BE2C (cell line): Measurements from ENCODE around the gene NCMAP.

Experiments used
- DNase-seq: peaks from one replicate; pipeline ENCODE4 v3.0.0-alpha.2; 2020
- H3K27me3 ChIP-seq: fragments of 250-450 bp; sonication (Bioruptor Pico); 2 replicates; pipeline ENCODE4 v1.5.1; 2020; ENCODE audit warnings: mild to moderate bottlenecking
- H3K36me3 ChIP-seq: fragments of 250-450 bp; sonication (Bioruptor Pico); 2 replicates; pipeline ENCODE4 v1.5.1; 2020; ENCODE audit warnings: mild to moderate bottlenecking
- H3K4me1 ChIP-seq: fragments of 250-450 bp; sonication (Bioruptor Pico); 2 replicates; pipeline ENCODE4 v1.5.1; 2020
- H3K4me3 ChIP-seq: 2 replicates; pipeline ENCODE4 v1.5.1; 2011; ENCODE audit warnings: low read depth, low read length
- H3K9me3 ChIP-seq: fragments of 250-450 bp; sonication (Bioruptor Pico); 2 replicates; pipeline ENCODE4 v1.5.1; 2020
- TF ChIP-seq, protein P1 (sequence below): IDR thresholded peaks from 2 replicates; pipeline ENCODE4 v1.5.1; 2012; ENCODE audit warnings: mild to moderate bottlenecking, low read depth, low read length

Gene NCMAP

DNA sequence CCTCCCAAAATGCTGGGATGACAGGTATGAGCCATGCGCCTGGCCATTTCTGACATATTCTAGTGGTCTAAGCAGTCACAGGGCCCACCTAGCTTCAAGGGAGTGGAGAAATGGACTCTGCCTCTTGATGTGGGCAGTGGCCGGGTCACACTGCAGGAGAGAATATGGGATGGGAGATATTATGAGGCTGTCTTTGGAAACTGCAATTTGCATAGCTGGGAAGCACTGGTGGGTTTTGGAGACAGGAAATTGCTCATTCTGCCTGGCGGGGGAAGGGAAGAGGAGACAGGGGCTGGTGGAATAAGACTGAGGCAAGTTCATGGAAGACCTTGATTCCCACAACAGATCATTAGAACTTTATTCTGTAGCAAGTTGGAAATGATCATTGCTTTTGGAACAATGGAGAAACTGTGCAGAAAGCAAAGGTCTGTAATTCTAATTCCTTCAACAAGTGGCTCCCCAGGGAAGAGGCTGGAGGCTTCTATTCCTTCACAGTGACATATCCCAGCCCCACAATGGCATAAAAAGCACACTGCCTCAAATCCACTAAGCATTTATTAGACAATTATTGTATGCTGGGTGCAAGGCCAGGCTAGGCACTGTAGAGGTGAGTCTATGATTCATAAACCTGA is 10.5 kb downstream of the NCMAP start:
- TF ChIP-seq, protein P1, sequence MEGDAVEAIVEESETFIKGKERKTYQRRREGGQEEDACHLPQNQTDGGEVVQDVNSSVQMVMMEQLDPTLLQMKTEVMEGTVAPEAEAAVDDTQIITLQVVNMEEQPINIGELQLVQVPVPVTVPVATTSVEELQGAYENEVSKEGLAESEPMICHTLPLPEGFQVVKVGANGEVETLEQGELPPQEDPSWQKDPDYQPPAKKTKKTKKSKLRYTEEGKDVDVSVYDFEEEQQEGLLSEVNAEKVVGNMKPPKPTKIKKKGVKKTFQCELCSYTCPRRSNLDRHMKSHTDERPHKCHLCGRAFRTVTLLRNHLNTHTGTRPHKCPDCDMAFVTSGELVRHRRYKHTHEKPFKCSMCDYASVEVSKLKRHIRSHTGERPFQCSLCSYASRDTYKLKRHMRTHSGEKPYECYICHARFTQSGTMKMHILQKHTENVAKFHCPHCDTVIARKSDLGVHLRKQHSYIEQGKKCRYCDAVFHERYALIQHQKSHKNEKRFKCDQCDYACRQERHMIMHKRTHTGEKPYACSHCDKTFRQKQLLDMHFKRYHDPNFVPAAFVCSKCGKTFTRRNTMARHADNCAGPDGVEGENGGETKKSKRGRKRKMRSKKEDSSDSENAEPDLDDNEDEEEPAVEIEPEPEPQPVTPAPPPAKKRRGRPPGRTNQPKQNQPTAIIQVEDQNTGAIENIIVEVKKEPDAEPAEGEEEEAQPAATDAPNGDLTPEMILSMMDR = no peak
- DNase-seq = no peak
- H3K4me3 ChIP-seq = no peak overlapping the region
- no peaks in the 10 kb centered on the region for H3K27me3 ChIP-seq
- H3K9me3 ChIP-seq = no peaks in the 10 kb centered on the region
- no peaks in the 10 kb centered on the region for H3K36me3 ChIP-seq
- no peaks in the 10 kb centered on the region for H3K4me1 ChIP-seq

DNA sequence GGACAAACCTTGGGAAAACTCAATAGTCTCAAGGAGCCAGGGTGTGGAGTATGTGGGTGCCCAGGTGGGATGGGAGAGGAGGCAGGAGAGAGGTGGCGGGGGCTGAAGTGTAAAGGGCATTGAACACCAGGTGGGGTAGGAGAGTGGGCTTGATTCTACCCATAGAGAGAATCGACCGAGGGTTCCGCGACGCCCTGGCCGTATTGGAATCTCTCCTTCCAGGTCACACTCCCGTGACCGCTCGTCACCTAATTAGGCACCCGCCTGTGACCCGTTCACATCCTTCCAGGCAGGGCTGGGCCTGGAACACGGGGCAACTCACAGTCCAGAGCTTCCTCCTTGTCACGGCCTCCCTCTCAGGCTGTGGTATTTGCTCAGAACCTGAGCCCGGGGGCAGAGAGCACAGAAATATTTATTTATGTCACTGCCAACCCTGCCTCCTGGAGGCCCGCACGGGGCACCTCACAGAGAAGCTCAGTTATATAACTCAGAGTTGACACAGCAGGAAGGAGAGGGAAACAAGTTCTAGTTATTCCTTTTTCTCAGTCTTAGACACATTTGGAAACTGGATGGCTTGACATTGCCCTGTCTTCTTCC is 12.0 kb downstream of the NCMAP start:
- H3K36me3 ChIP-seq = no peaks in the 10 kb centered on the region
- TF ChIP-seq, protein P1 = no peak
- H3K9me3 ChIP-seq = no peaks in the 10 kb centered on the region
- no peak overlapping the region for H3K4me3 ChIP-seq
- H3K27me3 ChIP-seq = no peaks in the 10 kb centered on the region
- no peaks in the 10 kb centered on the region for H3K4me1 ChIP-seq
- DNase-seq = no peak

DNA sequence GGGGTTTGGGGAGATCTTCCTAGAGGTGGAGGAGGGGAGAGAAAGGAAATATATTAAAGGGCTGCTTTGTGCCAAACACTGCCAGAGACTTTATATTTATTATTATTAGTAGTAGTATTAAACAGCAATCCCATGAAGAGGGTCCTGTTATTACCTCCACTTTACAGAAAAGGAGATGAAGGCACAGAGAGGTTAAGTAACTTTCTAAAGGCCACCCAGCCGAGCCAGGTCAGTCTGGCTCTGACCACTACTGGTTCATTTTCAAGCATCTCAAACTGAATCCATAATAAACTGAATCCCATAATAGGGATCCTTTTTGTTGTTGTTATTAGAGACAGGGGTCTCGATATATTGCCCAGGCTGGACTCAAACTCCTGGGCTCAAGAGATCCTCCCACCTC is 12.6 kb downstream of the NCMAP start:
- Histone ChIP-seq H3K4me1 (no peaks in the 10 kb centered on the region), H3K4me3 (no peak overlapping the region), H3K36me3 (no peaks in the 10 kb centered on the region), H3K27me3 (no peaks in the 10 kb centered on the region), H3K9me3 (no peaks in the 10 kb centered on the region)
- TF ChIP-seq, protein P1 = no peak
- DNase-seq = no peak

DNA sequence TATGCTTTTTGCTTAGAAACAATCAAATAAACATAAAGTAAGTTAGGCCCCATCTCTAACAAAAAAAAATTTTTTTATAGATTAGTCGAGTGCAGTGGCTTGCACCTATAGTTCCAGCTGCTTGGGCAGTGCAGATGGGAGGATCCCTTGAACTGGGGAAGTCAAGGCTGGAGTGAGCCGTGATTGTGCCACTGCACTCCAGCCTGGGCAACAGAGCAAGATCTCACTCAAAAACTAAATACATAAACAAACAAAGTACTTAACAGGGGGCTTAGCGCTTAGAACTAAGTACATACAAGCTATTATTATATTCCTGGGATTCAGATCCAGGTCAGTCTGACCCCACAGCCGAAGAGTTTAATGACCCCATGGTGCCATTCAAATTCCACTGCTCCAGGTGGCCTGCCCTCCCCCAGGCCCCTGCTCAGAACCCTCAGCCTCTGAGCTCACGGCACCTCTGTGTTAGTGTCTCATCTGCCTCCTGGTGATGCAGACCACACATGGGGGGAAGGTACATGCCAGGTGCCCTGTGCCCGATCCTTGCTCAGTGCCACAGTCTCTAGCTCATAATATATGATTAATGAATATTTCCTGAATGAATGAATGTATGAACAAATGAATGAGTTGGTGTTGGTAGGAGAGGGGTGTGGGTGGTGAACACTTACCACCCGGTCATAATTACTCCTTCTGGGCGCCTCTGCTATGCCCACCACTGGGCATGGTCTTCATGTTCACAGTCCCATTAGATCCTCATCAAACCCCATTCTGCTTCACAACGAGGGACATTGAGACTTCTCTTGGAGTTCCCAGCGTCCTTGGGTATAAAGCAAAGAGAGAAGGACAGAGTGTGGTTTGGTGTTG is 14.6 kb downstream of the NCMAP start:
- no peak overlapping the region for H3K4me3 ChIP-seq
- no peak for DNase-seq
- TF ChIP-seq, protein P1 = no peak
- no peaks in the 10 kb centered on the region for H3K27me3 ChIP-seq
- no peaks in the 10 kb centered on the region for H3K9me3 ChIP-seq
- no peaks in the 10 kb centered on the region for H3K4me1 ChIP-seq
- H3K36me3 ChIP-seq = no peaks in the 10 kb centered on the region

DNA sequence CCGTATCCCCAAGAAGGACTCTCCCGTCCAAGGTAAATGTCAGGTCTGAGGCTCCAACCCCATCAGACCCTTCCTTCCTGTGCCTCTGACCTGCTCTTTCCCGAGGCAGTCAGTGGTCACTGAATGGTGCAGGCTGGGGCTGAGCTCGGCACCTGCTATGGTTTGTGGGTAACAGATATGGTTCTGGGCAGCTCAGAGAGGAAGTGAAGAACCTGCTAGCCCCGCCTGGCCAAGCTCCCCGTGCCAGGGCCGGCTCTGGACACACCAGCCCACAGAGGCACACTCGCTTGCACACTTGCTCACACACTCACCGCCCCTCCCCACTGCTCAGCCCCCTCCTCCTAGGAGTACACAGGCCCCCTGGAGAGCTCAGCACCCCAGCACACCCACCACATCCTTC is 16.4 kb downstream of the NCMAP start:
- Histone ChIP-seq H3K4me1 (no peaks in the 10 kb centered on the region), H3K36me3 (no peaks in the 10 kb centered on the region), H3K9me3 (no peaks in the 10 kb centered on the region), H3K27me3 (no peaks in the 10 kb centered on the region), H3K4me3 (no peak overlapping the region)
- DNase-seq = no peak
- TF ChIP-seq, protein P1 = no peak
